Hematopoietic multipotent progenitor cell treated with erythropoietin and hydrocortisone succinate and interleukin-3 and kit ligand, for 4 days (in vitro differentiated cells): ENCODE results near the gene SLC31A2.

Experiments
- DNase-seq: peaks from one replicate; pipeline ENCODE4 v3.0.0-alpha.2; 2015

SLC31A2 gene

DNA sequence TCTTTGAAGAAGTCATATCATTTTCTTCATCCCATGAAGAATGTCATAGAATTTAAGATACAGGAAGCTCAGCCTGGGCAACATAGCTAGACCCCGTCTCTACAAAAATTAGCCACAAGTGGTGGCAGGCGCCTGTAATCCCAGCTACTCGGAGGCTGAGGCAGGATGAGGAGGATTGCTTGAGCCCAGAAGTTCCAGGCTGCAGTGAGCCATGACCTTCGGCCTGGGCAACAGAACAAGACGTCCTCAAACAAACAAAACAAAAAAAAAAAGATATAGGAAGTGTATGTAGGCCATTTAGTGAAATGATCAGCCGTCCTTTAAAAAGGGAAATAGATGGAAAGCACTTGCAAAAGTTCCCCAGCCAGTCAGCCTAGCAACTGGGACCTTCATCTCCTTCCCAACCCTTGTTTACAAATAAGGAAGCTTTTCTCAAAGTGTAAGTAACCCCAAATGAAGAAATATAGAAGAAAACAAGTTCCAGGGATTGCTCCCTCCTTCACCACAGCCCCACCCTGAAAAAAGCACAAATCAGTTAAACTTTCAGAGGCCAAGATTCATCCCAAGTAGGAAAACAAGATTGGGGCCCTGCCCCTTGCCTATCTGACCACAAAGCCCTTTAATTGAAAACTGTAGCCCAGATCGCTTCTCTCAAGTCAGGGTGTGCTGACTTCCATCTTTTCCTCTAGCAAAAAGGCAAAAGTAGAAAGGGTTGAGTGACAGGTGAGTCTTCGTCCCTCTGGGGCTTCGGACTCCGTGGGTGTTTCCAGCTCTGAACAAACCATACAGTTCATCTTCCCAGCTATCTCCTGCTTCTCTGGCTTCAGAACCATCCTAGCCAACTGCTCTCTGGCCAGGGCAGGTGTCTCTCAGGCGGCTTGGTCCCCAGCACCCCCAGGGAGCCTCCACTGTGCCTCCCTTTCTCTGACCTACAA, 1.2 kb downstream of the SLC31A2 start:
- peak; percentile 48 for DNase-seq

DNA sequence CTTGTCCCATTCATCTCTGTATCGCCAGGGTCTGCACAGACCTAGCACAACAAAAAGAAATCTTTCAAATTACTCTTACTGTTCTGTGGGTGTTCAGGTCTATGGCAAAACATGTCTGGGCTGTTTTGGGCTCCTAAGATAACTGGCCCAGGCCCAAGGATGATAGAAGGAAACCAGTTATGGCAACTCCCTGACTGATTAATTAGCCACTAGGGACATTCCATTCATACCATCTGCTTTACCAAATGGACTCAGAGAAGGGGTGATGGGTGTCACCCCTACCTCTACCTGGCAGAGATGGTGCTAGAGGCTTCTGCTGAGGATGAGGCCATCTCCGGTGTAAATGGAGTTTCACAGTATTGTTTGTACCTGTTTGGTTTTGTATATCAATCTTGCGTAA, 1.9 kb downstream of the SLC31A2 start:
- peak; percentile 42 for DNase-seq

- DNase-seq: no peak
Observed at GRCh38 chr9:113153599-113153998, 2.8 kb downstream of the SLC31A2 start.

DNA sequence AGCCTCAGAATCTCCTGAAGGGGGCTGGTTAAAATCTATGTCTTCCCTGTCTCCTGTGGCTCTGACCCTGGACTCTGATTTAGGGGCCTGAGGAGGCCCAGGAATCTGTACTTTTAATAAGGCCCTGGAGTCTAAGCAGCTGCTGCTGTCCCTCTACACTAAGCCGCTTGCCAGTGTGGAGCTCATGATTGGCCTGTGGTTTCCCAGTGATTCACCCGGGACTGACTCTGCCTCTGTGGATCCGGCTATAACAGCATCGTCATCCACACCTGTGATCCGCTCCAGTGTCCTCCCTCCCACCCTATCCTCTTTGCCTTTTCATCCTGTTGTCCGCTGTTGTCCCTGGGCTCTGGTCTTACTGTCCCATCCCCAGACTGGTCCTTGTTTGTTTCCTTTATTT, 3.7 kb downstream of the SLC31A2 start:
- peak; percentile 21 for DNase-seq

GRCh38 chr9:113154946-113155345, 4.1 kb downstream of the SLC31A2 start:
- peak; percentile 71 for DNase-seq

DNA sequence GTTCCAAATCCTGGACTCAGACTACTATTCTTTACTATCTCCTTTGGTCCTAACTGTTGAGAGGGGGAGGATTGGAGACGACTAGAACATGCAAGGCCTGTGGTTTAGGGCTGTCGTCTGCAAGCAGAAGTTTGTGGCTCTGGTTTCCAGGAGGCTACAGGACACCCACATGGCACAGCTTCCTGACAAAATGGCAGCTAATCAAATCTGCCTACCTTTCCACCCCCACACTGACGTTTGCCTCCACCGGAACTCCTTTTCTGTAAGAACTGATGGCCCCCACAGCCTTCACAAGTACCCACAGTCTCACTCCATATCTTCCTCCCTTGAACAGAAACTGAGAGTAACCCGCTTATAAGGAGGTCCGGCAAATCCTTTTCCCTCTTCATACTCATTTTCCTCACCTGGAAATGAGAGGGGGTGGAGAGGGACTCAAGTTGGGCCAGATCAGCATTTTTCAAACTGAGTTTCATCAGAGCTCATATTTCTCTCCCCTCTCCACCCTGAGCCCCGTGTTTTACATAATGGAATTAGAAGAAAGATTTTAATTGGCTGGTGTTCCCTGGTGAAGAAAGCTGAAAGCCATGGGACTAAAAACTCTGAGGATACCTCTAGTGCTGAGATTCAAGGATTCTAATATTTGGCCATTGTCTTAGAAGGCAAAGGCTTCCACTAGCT, 5.2 kb downstream of the SLC31A2 start:
- DNase-seq: peak; percentile 85

- DNase-seq: no peak
Observed at GRCh38 chr9:113156880-113157279, 6.1 kb downstream of the SLC31A2 start.

DNA sequence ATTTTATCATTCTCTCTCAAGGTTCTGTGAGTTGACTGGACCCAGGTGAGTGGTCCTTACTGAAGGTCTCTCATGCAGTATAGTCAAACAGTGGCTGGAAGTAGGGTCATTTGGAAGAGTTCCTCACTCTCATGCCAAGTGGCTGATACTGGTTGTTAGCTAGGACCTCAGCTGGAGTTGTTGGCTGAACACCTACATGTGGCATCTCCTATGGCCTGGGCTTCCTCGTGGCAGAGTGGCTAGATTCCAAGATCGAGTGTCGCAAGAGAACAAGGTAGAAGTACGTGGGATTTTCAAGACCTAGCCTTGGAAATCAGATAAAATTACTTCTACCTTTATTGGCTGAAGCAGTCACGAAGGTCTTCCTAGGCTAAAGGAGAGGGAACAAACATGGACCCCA, 7.6 kb downstream of the SLC31A2 start:
- DNase-seq: no peak

- no peak for DNase-seq
Observed at GRCh38 chr9:113160571-113160970, 9.8 kb downstream of the SLC31A2 start.

DNA sequence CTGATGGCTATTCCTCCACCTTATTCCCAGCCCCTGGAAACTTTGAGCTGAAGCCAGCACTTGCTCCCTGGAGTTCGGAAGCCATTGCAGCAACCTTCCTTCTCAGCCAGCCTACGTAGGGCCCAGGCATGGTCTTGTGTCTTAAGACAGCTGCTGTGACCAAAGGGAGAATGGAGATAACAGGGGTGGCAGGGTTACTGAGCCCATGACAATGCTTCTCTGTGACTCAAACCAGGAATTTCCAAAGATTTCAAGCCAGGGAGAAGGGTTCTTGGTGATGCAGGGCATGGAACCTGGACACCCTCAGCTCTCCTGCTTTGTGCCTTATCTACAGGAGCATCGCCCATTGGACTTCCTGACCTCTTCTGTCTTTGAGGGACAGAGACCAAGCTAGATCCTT, 12.2 kb downstream of the SLC31A2 start:
- no peak for DNase-seq

GRCh38 chr9:113164536-113165300, 13.9 kb downstream of the SLC31A2 start:
- DNase-seq: peak; percentile 24

DNA sequence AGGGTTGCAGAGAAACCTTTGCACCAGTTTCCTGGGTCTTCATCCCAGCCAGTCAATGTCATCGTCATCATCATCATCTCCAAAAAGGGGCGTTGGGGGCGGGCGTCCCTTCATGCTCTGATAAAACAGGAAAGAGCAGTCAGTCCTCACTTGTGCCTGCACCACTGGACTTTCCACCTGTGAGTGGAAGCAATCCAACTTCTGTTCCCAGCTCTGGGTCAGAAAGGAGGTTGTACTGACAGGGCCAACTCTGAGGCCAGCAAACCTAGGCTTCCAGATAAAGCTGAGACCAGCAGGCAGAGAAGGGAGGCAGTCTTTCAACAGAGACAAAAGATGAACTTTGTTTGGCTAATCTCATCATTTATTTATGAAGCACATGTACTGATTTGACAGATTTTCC, 15.2 kb downstream of the SLC31A2 start:
- no peak for DNase-seq

- DNase-seq: no peak
Observed at GRCh38 chr9:113168809-113169208, 18.0 kb downstream of the SLC31A2 start.

GRCh38 chr9:113173341-113173740, 22.5 kb downstream of the SLC31A2 start:
- DNase-seq: no peak

GRCh38 chr9:113176803-113177202, 26.0 kb downstream of the SLC31A2 start:
- no peak for DNase-seq

DNA sequence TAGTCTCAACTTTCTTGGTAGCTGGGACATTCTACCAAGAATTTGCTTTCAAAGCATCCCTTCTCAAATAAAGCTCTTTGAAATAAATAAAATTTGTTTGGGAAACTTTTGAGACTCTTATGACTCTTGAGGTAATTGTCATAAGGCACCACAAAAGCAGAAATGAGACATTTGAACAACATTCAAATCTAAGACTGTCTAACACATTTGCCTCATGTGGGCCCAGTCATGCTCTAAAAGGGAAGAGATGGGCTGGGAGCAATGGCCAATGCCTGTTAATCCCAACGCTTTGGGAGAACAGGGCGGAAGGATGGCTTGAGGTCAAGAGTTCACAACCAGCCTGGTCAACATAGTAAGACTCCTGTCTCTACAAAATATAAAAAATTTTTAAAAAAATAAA, 26.4 kb downstream of the SLC31A2 start:
- no peak for DNase-seq

DNA sequence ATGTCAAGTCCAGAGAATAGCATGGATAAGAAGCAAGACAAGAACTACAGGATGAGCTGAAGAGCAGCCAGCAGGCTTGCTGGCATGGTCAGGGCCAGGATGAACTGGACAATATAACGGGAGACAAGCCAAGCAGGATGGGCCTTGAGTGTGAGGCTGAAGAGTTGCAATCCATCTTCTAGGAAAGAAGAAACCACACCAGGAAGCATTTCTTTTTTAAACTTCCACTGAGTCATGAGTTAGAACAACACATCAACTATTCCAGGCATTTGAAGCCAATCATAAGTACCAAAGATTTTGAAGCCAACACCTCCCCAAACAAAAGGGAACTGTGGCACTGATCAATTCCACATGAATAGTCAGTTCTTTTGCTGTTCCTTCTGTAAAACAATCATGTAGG, 27.3 kb downstream of the SLC31A2 start:
- DNase-seq: no peak

- no peak for DNase-seq
Observed at GRCh38 chr9:113179839-113180238, 29.0 kb downstream of the SLC31A2 start.

GRCh38 chr9:113181165-113181564, 30.4 kb downstream of the SLC31A2 start:
- DNase-seq: no peak

DNA sequence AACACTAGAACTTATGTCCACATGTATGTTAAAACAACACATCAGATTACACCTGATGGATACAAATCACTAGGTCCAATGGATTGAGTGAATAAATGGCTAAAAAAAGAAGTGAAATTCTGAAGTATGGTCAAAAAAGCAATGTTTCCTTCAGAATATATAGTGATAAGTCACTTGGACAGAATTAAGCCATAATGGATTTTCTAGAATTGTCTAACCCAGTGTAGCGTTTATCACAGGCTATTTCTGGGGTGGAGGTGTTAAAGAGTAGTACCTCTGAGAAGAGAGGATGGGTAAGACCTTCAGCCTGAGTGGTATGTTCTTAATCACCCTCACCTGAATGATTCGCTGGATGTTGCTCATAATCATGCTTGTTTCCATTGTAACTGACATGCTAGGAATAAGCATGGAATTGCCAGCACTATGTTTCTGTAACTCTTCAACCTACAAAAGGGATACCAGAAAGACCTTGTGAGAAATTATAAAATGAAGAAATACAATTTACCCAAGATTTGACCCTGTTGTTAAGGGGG, 33.2 kb downstream of the SLC31A2 start:
- DNase-seq: no peak

DNA sequence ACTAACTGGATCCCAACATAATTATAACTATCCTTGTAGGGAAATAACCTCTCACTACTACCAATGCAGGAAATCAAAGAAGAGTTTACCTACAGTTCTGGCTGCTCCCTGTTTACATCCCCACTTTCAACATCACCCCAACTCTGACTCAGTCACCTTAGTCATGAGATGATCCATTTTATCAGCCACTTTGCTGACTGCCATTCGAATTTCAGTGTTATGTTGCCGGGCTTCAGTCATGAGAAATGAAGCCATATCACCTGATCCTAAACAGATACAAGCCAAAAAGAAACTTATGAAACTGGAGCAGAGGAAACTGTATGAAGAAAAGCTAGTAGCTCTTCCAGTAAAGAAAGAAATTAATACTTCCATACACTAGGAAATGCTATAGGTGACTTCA, 33.7 kb downstream of the SLC31A2 start:
- no peak for DNase-seq

DNA sequence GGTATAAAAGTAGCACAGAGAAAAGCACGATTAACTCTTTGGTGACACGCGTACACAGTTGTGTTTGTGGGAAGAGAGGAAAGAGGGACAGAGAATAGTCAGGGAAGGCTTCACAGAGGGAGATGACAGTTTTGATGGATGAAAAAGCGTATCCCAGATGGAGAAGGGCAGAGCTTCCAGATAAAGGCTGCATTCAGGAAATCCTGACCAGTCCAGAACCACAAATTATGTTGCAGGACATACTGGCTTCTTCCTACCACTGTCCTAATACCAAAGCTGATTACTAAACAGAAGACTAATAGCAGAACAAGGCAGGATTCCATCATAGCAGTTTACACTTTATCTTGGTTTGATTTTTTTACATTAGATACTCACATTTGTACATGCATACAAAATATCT, 34.5 kb downstream of the SLC31A2 start:
- DNase-seq: no peak

- no peak for DNase-seq
Observed at GRCh38 chr9:113186137-113186755, 35.4 kb downstream of the SLC31A2 start.
